NCI-H2029 (cell line): ENCODE measurements around the gene METTL22.

Experiments
- DNase-seq: peaks from one replicate; lab custom pipeline; 2025; lab: John Stamatoyannopoulos, UW

METTL22 gene

DNA sequence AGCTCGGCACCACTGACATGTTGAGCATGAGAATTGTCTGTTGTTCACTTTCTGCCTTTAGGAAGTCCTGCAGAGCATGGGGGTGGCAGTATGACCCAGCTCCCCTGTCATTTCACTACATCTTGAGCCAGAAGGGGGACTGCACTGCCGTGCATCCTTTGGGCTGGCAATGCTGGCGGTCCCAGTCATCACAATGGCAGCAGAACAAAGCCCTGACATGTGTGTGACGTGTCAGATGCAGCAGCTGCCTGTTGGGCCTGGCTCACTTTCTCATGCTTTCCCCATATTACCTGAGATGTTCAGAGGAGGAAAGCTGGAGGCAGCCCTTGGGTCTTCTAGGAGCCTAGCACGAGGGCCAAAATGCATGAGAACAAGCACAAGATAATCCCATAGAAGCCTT is 46.6 kb downstream of the METTL22 start:
- DNase-seq = no peak

GRCh38 chr16:8669481-8669880 is 48.0 kb downstream of the METTL22 start:
- no peak for DNase-seq

GRCh38 chr16:8670014-8670560 is 48.6 kb downstream of the METTL22 start:
- no peak for DNase-seq

- no peak for DNase-seq
Observed at GRCh38 chr16:8673611-8674412, 52.3 kb downstream of the METTL22 start.

DNA sequence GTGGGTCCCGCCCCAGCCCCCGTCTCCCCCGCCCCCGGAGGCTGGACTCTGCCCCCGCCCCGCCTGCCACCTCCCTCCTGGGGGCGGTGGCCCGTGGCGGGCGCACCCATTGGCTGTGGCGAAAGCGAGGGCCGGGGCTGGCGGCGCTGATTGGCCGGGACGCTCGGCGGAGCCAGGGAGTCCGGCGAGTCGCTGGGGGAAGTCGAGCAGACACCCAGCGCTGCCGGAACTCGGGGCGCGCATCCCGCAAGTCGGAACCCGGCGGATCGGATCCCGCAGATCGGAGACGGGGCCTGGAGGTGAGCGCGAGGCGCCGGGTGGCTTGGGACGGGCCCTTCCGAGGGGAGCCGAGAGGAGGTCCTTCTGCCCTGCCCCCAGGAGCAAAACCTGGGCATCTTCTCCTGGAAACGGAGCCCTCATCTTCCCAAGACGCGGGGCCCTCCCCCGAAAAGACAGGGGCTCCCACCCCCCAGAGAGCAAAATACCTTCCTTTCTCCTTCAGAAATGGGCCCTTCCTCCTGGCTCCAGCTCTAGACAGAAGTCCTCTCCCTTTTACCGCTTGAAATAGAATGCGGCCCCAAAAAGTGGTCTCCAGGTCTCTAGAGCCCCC is 53.0 kb downstream of the METTL22 start, which contains the start of gene ABAT:
TSS of gene ABAT (plus strand) at position 205 of the 610 bp plus-strand sequence. CDS start 61,123 bp downstream, outside the sequence.
- peak; percentile 75 for DNase-seq

DNA sequence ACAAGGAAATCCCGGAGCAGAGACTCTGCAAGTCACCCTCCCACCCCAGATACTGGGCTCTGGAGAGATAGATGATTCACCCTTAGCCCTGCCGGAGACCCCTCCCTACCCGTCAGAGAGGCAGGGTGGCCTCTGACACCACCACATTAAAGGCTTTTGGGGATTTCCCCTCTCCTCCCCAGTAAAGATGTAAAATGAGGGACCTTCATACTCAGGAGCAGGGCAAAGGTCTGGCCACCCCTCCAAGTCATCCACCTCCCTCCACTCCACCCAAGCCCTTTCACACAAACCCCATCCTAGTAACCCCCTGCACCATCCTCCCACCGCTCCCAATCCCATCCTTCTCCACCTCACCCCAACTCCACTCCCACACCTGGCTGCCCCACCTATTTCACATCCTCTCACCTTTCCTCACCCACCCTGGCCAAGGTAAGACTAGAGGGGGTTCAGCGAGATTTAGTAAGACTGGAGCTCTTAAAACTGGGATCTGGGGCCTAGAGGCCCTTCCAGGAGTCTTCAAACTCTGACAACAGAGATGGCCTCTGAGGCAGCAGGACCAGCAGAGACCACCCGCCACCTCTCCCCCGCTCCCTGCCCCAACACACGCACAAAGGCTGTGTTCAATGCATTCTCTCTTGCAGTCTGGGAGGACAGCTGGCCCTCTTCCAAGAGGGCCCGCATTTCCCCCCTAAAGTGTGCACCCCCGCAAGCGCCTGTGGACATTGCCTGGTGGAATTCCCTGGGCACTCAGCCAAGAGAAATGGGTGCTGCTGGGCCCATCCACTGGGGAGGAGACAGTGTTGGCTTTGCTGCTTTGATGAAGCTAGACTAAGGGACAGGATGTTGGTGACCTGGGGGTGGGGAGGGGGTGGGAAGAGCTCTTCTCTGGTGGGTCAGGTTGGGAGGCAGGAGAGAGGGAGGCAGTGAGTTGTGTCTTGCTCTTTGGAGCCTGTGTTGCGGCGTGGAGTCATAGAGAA is 54.0 kb downstream of the METTL22 start:
- DNase-seq = no peak

DNA sequence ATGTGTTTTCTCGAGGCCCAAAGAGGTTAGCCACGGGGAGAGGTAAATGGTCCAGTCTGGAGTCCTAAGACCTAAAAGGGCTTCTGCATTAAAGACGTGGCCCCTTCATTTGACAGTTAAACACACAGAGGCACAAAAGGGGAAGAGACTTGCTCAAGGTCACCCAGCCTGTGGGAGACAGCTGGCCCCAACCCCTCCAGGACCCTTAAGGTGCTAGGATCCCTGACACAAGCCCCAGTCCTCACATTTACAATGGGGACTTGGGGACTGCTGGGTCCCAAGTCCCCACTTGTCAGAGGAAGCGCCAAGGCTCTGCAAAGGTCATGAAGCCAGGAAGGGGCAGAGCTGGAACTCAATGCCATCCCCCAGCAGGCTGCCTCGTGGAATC is 54.7 kb downstream of the METTL22 start:
- no peak for DNase-seq

DNA sequence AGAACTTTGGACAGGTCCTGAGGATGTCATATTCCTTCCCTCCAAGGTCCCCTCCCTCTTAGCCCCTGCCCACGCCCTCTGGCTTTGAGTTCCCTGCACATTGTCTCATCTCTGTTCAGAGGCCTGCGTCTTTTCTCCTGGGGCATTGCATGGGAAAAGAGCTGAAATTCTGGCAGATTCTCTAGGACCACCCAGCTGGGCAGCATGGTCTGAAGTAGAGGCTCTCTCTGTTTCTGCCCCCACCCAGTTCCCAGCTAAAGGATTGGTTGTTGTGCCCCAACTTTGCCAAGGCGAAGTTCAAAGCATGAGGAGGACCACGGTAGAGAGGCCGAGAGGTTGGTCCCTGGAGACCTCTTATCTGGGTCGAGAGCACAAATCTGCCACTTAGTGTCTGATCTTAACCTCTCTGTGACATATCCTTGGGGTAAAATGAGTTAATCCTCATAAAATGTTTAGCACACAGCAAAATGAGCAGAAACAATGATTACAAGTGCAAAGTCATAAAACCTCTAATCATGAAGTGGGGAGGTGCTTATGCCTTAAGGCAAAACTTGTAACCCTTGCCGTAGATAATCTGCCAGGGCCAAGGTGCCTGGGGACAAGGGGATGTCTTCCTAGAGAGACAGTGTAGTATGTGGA is 55.4 kb downstream of the METTL22 start:
- DNase-seq = no peak

GRCh38 chr16:8677481-8677880 is 56.0 kb downstream of the METTL22 start:
- DNase-seq = no peak

DNA sequence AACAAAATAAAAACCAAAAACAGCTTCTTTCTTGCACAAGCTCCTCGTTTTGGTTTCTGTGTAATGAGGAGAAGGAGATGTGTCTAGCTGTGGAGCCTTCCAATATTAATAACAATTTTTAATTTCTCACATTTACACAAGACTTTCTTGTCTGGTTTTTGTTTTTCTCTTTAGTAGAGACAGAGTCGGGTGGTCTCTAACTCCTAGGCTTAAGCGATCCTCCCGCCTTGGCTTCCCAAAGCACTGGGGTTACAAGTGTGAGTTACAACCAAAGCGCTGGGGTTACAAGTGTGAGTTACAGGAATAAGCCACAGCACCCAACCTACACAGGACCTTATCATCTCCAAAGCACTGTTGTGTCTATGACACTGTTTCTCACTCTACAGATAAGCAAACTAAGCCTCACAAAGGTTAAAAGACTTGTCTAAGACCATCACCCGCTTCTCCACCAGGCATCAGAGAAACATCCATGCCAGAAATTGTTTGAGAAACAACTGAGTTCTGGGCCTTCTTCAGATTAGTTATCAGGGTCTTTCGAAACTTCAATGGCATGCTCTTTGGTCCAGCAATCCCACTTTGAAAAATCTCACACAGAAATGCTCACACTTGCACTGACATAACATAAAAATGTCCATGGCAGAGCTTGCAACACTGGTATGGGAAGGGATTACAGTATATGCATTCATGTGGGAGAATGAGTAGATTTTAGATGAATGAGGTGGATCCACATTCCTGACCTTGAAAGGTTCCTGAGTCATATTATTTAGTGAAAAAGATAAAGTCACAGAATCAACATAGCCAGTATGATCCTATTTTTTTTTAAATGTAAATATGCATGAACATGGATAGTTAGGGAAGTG is 56.8 kb downstream of the METTL22 start:
- no peak for DNase-seq

- DNase-seq = no peak
Observed at GRCh38 chr16:8679151-8679550, 57.7 kb downstream of the METTL22 start.

GRCh38 chr16:8682551-8683259 is 61.2 kb downstream of the METTL22 start:
- DNase-seq = no peak

- DNase-seq = no peak
Observed at GRCh38 chr16:8683640-8684039, 62.1 kb downstream of the METTL22 start.

DNA sequence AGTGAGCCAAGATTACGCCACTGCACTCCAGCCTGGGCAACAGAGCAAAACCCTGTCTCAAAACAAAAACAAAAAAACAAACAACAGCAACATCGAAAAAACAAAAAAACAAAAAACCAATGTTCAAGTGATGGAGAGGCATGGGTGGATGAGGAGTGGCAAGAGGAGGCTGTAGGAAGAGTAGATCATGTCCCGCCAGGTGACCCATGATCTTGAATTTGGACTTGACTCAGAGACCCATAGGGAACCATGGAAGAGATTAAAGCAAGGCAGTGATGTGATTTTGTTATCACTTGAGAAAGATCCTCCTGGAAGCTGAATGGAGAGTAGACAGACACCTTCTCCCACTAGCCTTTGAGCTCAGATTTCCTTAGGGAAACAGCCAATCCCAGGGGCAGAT is 64.1 kb downstream of the METTL22 start:
- no peak for DNase-seq

DNA sequence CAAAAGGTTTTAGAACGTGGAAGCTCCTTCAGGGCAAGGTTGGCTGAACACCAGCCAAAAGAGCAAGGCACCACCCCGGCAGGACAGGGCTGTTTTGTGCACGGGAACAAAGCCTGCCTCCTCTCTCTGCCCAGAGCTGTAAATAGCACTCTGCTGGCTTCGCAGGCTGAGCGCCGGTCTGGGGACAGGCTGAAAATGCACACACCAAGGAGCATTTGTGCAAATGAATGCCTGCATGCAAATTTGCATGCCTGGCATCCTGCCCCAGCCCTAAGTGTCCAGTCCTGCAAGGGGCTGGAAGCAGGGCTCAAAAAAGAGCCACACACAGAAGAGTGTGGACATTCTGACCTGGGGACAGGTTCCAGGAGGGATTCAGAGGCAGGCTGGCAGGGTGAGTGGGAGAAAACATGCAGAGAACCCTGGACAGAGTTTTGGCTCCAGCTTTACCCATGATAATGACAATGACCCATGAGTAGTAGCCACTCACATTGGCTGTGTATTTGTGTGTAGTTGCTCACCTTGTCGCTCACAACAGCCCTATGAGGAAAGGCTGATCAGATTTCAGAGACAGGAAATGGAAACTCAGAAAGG is 64.6 kb downstream of the METTL22 start:
- peak; percentile 89 for DNase-seq

- peak; percentile 83 for DNase-seq
Observed at GRCh38 chr16:8686879-8687278, 65.4 kb downstream of the METTL22 start.

GRCh38 chr16:8689686-8690085 is 68.2 kb downstream of the METTL22 start:
- no peak for DNase-seq

GRCh38 chr16:8691728-8692127 is 70.2 kb downstream of the METTL22 start:
- no peak for DNase-seq
